K562 (cell line): ENCODE results near the gene ZSCAN26. TPM values are rescaled to one million over a fixed set of nuclear protein-coding genes. Genes with fewer than 3 reads are reported as not detected.

Experiments
- ADNP ChIP-seq: fragments of 200-800 bp; sonication (Bioruptor generic); IDR thresholded peaks from 2 replicates; pipeline ENCODE4 v1.6.1; 2016; ENCODE audit warnings: missing genetic modification characterization, missing compliant biosample characterization
- CBFB ChIP-seq: sonication (generic); formaldehyde crosslinking; IDR thresholded peaks from 2 replicates; pipeline ENCODE4 v1.4.0; 2020; ENCODE audit warnings: mild to moderate bottlenecking, missing genetic modification reagents
- EZH2 ChIP-seq: IDR thresholded peaks from 2 replicates; pipeline ENCODE4 v1.6.1; 2012; ENCODE audit warnings: low read depth, mild to moderate bottlenecking, inconsistent platforms, low read length, borderline replicate concordance
- HDAC2 ChIP-seq: fragments of 450-650 bp; IDR thresholded peaks from 2 replicates; pipeline ENCODE4 v1.6.1; 2016; ENCODE audit warnings: mild to moderate bottlenecking
- HEY1 ChIP-seq: fragments of 250-450 bp; sonication (Bioruptor Pico); IDR thresholded peaks from 2 replicates; pipeline ENCODE4 v1.5.0; 2020; ENCODE audit warnings: mild to moderate bottlenecking, moderate library complexity, borderline replicate concordance
- NFE2 ChIP-seq: IDR thresholded peaks from 2 replicates; pipeline ENCODE4 v1.6.1; 2014; ENCODE audit warnings: antibody characterized with exemption, low read depth
- NR1H2 ChIP-seq: sonication (generic); formaldehyde crosslinking; IDR thresholded peaks from 2 replicates; pipeline ENCODE4 v1.4.0; 2020; ENCODE audit warnings: mild to moderate bottlenecking, missing genetic modification reagents
- NR2C1 ChIP-seq, 2 experiments: fragments of 450-650 bp; IDR thresholded peaks; 2 replicates each; pipeline ENCODE4 v1.6.1; 2017; ENCODE audit warnings: mild to moderate bottlenecking in 2 of 2, antibody characterized with exemption in 1 of 2, inconsistent platforms in 1 of 2, missing compliant biosample characterization in 1 of 2, missing genetic modification characterization in 1 of 2
- PHTF2 ChIP-seq: fragments of 250-450 bp; sonication (Bioruptor Pico); IDR thresholded peaks from 2 replicates; pipeline ENCODE4 v1.5.0; 2021; ENCODE audit warnings: mild to moderate bottlenecking
- RCOR1 ChIP-seq, 2 experiments: IDR thresholded peaks; 2 replicates each; pipeline ENCODE4 v1.6.1; 2012; ENCODE audit warnings: low read depth in 2 of 2, low read length in 2 of 2, borderline replicate concordance in 1 of 2, improper control_type of control experiment in 1 of 2
- SETDB1 ChIP-seq: IDR thresholded peaks from one replicate; pipeline ENCODE4 v1.6.1; 2012; ENCODE audit warnings: low read length, control low read depth, inconsistent platforms
- SLC30A9 ChIP-seq: fragments of 250-450 bp; sonication (Bioruptor Pico); IDR thresholded peaks from 2 replicates; pipeline ENCODE4 v1.8.0; 2022; ENCODE audit warnings: mild to moderate bottlenecking, moderate library complexity
- TBL1XR1 ChIP-seq, 2 experiments: IDR thresholded peaks; 2 replicates each; pipeline ENCODE4 v1.6.1; 2012; ENCODE audit warnings: improper control_type of control experiment in 2 of 2, low read length in 2 of 2, mild to moderate bottlenecking in 1 of 2
- TFAM ChIP-seq: fragments of 250-450 bp; sonication (Bioruptor Pico); conservative IDR thresholded peaks from 2 replicates; pipeline ENCODE4 v1.5.0; 2021; ENCODE audit warnings: mild to moderate bottlenecking, moderate library complexity
- ZNF121 ChIP-seq: sonication (generic); formaldehyde crosslinking; conservative IDR thresholded peaks from 2 replicates; pipeline ENCODE4 v1.8.0; 2022; ENCODE audit warnings: missing genetic modification reagents
- ZNF165 ChIP-seq: fragments of 250-450 bp; sonication (Bioruptor Pico); IDR thresholded peaks from 2 replicates; pipeline ENCODE4 v1.4.0; 2020; ENCODE audit warnings: borderline replicate concordance
- polyA plus RNA-seq, 8 experiments: library from polyadenylated mRNA; depleted of rRNA in 4 of 8; stranded (reverse) in 5 of 8; unstranded in 3 of 8; fragments of >200 nt; fragmentation: Nextera tagmentation in 2 of 8; fragmentation: Illumina TruSeq in 1 of 8; extraction: Ambion mirVana in 2 of 8; extraction: Trizol in 1 of 8; gene quantifications; 2 replicates each; pipeline versions ENCODE4 v1.2.1 to v1.2.3, GENCODE V29; 2011 to 2014; ENCODE audit warnings: inconsistent platforms in 1 of 8, missing spikeins in 1 of 8
- total RNA-seq, 7 experiments: library from RNA; depleted of rRNA in 6 of 7; stranded (reverse); fragments of >200 nt in 6 of 7; fragmentation: Illumina TruSeq in 2 of 7; extraction: Trizol in 2 of 7; gene quantifications; 2 replicates each; pipeline versions ENCODE4 v1.2.1 to v1.2.3, GENCODE V29; 2011 to 2021; ENCODE audit warnings: low replicate concordance in 1 of 7
- TF ChIP-seq, protein P1 (sequence below): fragments of 250-450 bp; sonication (Bioruptor Pico); IDR thresholded peaks from 2 replicates; pipeline ENCODE4 v1.5.1; 2021; ENCODE audit warnings: mild to moderate bottlenecking
- TF ChIP-seq, protein P2 (sequence below): sonication (generic); formaldehyde crosslinking; IDR thresholded peaks from 2 replicates; pipeline ENCODE4 v1.8.1; 2022; ENCODE audit warnings: missing genetic modification reagents
- TF ChIP-seq, protein P3 (sequence below): IDR thresholded peaks from 2 replicates; pipeline ENCODE4 v1.6.1; 2012; ENCODE audit warnings: low read depth, low read length, improper control_type of control experiment, borderline replicate concordance
- TF ChIP-seq, protein P4 (sequence below): fragments of 250-450 bp; sonication (Bioruptor Pico); IDR thresholded peaks from 2 replicates; pipeline ENCODE4 v1.4.0; 2020; ENCODE audit warnings: mild to moderate bottlenecking, moderate library complexity

The ZSCAN26 gene
- total and polyA plus RNA-seq, 9 of the 15 experiments (the other 6 are each of a cell fraction or from before 2014, with no cell fraction given), result 5.9 to 14.2 (median 10.5) TPM

GRCh38 chr6:28281288-28282064 lies 14.5 kb downstream of the ZSCAN26 start, which contains the start of gene PGBD1 (continued):
- TF ChIP-seq, protein P1, sequence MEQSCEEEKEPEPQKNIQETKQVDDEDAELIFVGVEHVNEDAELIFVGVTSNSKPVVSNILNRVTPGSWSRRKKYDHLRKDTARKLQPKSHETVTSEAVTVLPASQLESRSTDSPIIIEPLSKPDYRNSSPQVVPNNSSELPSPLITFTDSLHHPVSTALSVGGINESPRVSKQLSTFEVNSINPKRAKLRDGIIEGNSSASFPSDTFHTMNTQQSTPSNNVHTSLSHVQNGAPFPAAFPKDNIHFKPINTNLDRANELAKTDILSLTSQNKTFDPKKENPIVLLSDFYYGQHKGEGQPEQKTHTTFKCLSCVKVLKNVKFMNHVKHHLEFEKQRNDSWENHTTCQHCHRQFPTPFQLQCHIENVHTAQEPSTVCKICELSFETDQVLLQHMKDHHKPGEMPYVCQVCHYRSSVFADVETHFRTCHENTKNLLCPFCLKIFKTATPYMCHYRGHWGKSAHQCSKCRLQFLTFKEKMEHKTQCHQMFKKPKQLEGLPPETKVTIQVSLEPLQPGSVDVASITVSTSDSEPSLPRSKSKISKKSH (CRISPR knock-in tag), result no peak
- no peak for TF ChIP-seq ADNP (tag)
- TF ChIP-seq TFAM, result no peak
- TF ChIP-seq EZH2, result no peak
- TF ChIP-seq, protein P2, sequence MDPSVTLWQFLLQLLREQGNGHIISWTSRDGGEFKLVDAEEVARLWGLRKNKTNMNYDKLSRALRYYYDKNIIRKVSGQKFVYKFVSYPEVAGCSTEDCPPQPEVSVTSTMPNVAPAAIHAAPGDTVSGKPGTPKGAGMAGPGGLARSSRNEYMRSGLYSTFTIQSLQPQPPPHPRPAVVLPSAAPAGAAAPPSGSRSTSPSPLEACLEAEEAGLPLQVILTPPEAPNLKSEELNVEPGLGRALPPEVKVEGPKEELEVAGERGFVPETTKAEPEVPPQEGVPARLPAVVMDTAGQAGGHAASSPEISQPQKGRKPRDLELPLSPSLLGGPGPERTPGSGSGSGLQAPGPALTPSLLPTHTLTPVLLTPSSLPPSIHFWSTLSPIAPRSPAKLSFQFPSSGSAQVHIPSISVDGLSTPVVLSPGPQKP, result no peak
- peak in 1 of 2 experiments; percentile 23; a peak in 1 of 4 replicates for TF ChIP-seq RCOR1 (IDR thresholded peaks at IDR 0.05; ENCODE audit: borderline replicate concordance in 1 of 2, low read depth in 2 of 2, low read length in 2 of 2)
- TF ChIP-seq NR2C1 (IDR thresholded peaks at IDR 0.05), result no peak
- no peak for TF ChIP-seq NR2C1 (tag; IDR thresholded peaks at IDR 0.05)
- no peak for TF ChIP-seq NFE2
- TF ChIP-seq, protein P3, sequence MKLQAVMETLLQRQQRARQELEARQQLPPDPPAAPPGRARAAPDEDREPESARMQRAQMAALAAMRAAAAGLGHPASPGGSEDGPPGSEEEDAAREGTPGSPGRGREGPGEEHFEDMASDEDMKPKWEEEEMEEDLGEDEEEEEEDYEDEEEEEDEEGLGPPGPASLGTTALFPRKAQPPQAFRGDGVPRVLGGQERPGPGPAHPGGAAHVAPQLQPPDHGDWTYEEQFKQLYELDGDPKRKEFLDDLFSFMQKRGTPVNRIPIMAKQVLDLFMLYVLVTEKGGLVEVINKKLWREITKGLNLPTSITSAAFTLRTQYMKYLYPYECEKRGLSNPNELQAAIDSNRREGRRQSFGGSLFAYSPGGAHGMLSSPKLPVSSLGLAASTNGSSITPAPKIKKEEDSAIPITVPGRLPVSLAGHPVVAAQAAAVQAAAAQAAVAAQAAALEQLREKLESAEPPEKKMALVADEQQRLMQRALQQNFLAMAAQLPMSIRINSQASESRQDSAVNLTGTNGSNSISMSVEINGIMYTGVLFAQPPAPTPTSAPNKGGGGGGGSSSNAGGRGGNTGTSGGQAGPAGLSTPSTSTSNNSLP, result no peak
- TF ChIP-seq, protein P4, sequence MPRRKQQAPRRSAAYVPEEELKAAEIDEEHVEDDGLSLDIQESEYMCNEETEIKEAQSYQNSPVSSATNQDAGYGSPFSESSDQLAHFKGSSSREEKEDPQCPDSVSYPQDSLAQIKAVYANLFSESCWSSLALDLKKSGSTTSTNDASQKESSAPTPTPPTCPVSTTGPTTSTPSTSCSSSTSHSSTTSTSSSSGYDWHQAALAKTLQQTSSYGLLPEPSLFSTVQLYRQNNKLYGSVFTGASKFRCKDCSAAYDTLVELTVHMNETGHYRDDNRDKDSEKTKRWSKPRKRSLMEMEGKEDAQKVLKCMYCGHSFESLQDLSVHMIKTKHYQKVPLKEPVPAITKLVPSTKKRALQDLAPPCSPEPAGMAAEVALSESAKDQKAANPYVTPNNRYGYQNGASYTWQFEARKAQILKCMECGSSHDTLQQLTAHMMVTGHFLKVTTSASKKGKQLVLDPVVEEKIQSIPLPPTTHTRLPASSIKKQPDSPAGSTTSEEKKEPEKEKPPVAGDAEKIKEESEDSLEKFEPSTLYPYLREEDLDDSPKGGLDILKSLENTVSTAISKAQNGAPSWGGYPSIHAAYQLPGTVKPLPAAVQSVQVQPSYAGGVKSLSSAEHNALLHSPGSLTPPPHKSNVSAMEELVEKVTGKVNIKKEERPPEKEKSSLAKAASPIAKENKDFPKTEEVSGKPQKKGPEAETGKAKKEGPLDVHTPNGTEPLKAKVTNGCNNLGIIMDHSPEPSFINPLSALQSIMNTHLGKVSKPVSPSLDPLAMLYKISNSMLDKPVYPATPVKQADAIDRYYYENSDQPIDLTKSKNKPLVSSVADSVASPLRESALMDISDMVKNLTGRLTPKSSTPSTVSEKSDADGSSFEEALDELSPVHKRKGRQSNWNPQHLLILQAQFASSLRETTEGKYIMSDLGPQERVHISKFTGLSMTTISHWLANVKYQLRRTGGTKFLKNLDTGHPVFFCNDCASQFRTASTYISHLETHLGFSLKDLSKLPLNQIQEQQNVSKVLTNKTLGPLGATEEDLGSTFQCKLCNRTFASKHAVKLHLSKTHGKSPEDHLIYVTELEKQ (CRISPR knock-in tag), result no peak
- no peak for TF ChIP-seq PHTF2
- TF ChIP-seq HDAC2, result peak; percentile 31; the same call in 1 of the 2 replicates
- no peak for TF ChIP-seq SLC30A9
- TF ChIP-seq NR1H2, result no peak
- no peak for TF ChIP-seq HEY1 (CRISPR knock-in tag)
- TF ChIP-seq SETDB1, result no peak
- no peak for TF ChIP-seq ZNF165 (CRISPR knock-in tag)
- TF ChIP-seq CBFB (CRISPR knock-in tag), result no peak
- TF ChIP-seq TBL1XR1 (IDR thresholded peaks at IDR 0.05; ENCODE audit: low read length in 2 of 2), result no peak; a peak in 1 of 4 replicates
- TF ChIP-seq ZNF121 (CRISPR knock-in tag), result no peak; the same call in 1 of the 2 replicates
